Activated CD4-positive, alpha-beta T cell treated with anti-CD3 and anti-CD28 coated beads, Interleukin-2, amount 50 U/mL, for 4 hours (primary cell): Measurements from ENCODE around the gene EXOSC6.
"Not testable (repeated sequence)": the region's sequence is repeated elsewhere in the genome, so short reads cannot be mapped to it uniquely, and the experiment has no call there.

ENCODE experiments used
- DNase-seq, 2 experiments: peaks; one replicate each; pipeline ENCODE4 v3.0.0-alpha.2; 2020

EXOSC6 gene

GRCh38 chr16:70198230-70198629 is 53.5 kb downstream of the EXOSC6 start:
- DNase-seq: not testable (repeated sequence)

- not testable (repeated sequence) for DNase-seq
These were observed 54.1 kb downstream of the EXOSC6 start for GRCh38 chr16:70197611-70198010.
